Endometrium (tissue), 2 donors: Measurements from ENCODE around the gene EBPL.
"Not testable (repeated sequence)": the region's sequence is repeated elsewhere in the genome, so short reads cannot be mapped to it uniquely, and the experiment has no call there.

Experiments
- FAIRE-seq: peaks from 2 replicates; lab custom pipeline; 2012; peaks lifted over from hg19 to GRCh38; lab: Jason Lieb, UNC
- donor health status: control.
- donor health status: control.

The EBPL gene

DNA sequence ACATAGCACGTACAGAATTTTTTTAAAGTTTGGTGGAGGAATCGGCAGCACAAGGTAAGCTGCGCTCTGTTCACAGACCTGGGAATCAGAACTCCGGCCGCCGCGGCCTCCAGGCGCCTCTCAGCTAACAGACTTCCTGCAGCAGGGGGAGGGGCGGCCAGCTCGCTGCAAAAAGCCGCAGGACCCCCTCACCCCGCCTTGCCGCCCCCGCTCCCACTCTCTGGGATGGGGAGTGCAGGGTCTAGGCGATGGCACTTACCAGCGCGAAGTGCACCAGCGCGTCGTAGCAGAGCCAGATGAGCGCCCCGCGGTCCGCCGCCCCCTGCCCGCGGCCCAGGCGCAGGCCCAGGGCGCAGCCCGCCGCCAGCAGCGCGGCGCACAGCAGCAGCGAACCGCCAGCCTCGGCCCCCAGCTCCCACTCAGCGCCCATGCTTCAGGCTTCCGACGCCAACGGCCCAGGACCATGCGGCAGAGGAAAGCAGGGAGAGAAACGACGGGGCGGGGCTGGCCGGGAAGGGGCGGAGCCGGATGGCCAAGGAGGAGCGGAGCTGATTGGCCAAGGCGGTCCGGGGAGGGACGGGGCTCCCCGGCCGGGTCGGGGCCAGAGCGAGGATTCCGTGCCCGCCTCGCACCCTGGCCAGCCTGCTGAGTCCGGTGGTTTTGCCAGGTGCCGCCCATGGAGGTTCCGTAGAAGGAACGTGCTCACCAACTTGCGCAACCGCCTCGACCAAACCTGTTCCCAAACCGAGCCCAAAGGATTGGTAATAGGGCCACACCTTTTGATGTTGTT is at the start of gene EBPL:
EBPL (minus strand) TSS at position 492 of the 790 bp plus-strand sequence; CDS start at position 430, 62 bp downstream.
- no peak for FAIRE-seq

DNA sequence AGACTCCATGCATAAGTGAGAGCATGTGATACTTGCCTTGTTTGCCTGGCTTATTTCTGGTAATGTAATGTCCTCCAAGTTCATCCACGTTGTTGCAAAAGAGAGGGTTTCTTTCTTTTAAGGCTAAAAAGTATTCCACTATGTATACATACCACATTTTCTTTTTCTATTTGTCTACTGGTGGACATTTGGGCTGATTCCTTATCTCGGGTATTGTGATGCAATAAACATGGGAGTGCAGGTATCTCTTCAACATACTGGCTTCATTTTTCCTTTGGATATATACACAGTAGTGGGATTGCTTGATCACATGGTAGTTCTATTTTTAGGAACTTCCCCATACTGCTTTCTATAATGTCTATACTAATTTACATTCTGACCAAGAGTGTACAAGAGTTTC is 49.6 kb upstream of the EBPL start:
- no peak for FAIRE-seq

DNA sequence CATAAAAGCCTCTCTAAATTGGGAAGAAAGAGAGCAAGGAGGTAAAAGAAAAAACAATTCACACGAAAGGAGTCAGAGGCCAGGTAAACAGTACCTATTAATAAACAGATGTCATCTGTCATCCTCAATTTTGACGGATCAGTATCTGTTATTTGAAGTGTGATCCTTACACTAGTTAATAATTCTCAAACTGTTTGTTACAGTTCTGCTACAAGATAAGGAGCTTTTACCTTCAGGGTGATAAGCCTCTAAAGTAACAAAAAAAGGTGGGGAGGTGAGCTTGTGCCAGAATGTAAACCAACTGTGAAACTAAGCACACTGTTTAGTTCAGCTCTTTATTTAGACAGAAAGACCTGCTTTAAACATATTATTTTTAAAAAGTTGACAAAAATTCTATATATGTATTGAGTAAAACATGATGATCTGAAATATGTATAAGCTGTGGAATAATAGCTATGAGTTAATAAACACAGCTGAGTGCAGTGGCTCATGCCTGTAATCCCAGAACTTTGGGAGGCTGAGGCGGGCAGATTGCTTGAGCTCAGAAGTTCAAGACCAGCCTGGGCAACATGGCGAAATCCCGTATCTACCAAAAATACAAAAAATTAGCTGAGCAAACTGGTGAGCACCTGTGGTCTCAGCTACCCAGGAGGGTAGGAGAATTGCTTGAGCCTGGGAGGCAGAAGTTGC is 48.4 kb upstream of the EBPL start:
- no peak for FAIRE-seq

DNA sequence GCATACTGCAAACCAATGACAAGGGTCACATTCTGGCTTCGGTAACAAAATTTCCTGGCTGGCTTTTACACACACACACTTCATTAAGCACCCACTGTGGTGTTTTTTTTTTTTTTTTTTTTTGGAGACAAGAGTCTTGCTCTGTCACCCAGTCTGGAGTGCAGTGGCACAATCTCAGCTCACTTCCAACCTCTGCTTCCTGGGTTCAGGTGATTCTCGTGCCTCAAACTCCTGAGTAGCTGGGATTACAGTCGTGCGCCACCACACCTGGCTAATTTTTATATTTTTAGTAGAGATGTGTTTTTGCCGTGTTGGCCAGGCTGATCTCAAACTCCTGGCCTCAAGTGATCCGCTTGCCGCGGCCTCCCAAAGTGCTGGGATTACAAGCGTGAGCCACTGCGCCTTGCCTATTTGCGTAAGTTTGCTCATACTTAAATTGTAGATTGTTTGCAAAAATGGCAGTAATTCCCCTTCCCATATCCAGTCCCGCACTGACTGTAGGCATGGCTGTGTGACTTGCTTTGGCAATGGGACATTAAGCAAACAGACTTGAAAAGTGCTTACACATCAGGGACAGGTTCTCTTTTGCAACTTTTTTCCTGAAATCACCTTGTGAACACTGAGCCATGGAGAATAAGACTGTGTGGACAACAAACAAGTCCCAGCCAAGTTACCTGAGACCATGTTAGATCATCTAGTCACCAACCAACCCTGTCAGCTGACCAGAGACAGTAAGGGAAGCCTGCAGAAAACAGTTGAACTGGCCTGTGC is 42.1 kb upstream of the EBPL start:
- no peak for FAIRE-seq

DNA sequence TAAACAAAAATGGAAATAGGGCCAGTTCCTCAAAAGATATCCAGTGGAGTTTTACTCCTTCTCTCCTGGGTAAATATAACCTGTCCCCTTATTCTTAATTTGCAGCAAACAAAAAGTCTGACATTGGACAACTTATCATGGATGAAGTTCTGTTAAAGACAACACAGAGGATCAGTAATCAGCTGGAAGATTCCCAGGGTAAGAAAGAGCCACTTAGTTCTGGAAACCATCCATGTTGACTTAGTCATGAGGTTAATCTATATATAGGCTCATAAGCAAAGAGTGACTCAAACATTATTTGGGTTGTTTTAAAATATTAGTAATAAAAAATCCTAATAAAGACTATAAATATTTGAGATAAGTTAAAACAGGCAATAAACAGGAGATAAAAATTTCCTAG is 40.5 kb upstream of the EBPL start:
- no peak for FAIRE-seq

DNA sequence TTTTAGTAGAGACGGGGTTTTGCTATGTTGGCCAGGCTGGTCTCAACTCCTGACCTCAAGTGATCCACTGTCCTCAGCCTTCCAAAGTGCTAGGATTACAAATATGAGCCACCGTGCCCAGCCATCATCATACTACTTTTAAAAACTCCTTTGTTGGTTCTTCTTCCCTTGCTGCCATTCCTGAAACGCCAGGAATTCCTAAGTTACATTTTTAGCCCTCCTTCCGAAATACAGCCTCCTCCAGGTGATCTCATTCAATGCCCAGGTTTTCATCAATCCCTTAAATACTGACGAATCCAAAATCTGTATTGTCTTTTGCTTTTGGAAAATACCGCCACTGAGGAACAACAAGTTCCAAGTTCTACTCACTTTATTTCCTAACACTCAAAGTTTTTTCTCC is 25.3 kb upstream of the EBPL start:
- no peak for FAIRE-seq

DNA sequence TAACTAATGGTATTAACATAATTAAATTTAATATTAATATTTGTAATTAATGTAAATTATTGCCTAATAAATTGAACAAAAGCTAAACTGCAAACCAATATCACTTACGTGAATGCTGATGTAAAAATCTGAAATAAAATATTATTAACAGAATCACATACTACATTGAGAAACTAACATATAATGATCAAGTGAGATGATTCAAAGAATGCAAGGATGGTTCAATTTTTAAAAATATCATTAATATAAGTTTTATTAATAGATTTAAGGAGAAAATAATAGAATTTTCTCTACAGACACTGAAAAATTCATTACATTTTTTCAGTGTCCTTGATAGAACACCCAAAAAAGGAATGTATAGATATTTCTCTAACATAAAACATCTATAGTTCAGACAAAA is 23.5 kb upstream of the EBPL start:
- FAIRE-seq, result peak; percentile 37

DNA sequence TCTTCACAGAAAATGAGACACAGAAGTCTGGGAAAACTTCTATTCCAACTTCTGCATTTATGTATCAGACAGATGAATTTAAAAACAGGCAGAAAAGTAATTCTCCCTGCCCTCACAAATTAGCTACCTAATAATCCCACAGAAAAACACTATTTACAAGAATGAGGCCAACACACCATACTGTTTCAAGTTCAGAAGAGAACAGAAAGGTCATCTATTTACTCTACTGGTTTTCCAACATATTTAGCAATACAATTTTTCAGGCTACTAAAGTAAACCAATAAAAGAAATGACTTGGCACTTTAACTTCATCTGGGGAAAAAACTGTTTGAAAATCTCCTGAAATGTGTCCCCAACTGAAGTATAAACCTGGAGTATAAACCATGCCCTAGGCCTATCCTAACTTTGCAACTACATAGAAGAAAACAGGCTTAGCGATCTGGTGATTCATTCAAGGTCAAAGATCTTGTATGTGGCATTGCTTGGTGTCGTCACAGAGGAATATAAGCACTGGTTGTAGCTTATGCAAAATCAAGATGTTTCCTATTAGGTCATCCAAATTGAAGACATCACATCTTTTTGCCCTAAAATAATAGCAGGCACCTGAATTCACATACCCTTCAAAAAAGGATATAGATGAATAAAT is 20.1 kb upstream of the EBPL start:
- no peak for FAIRE-seq

DNA sequence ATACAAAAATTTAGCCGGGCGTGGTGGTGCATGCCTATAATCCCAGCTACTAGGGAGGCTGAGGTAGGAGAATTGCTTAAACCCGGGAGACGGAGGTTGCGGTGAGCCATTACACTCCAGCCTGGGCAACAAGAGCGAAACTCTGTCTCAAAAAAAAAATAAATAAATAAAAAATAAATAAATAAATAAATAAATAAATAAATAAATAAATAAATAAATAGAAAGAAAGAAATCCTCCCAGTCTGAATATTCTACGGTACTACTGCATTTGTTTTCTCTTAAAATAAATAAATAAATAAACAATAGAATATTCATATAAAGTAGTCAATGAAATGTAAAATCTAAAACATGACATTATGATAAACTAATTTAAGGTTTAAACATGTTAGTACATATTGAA is 13.0 kb upstream of the EBPL start:
- not testable (repeated sequence) for FAIRE-seq

DNA sequence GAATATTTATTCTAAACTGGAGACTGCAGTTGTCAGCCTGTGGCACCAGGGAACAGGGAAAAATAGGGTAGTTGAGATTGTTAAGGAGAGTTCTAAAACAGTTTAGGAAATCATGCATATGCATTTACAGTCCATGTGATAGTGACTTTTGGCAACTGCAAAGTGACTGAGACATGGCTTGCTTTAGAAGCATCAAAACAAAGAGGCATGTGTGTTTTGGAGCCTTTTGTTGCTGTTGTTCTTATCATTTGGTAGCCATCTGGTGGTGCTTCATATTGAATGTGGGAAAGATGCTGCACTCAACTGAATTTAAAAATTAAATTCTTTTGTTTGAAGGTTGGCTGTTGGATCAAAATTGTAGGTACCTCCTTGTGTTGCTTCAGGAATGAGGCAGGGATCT is 10.2 kb upstream of the EBPL start:
- no peak for FAIRE-seq

DNA sequence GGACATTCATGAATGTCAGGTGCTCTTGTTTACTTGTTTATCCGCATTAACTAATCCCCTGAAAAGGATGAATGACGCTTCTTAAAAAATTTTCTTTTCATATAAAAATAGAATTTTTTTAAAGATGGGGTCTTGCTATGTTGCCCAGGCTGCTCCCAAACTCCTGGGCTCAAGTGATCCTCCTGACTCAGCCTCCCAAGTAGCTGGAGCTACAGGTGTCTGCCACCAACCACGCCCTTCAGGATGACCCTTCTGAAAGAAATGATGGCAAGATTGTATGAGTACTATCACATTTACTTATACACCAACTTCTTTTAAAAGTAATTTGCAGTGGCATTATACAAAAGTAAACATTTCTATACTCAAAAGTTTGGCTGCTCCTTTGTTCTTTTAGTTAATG is 6.2 kb upstream of the EBPL start:
- no peak for FAIRE-seq

DNA sequence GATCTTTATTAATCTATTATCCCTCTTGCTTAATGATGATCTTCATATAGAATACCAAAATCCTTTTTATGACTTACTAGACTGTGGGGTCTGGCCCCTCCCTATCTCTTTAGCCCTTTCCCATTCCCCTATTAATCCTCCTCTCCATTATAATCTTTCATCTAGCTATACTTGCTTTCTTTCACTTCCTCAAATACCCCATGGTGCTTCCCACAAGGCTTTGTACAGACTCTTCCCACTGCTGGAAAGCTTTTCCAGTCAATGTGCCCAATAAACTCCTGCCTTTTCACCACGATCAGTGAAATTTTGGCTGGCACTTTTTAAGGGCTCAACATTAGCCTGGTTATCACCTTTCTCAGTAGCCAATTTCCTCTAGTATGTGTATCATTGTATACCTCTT is 3.2 kb upstream of the EBPL start:
- no peak for FAIRE-seq

DNA sequence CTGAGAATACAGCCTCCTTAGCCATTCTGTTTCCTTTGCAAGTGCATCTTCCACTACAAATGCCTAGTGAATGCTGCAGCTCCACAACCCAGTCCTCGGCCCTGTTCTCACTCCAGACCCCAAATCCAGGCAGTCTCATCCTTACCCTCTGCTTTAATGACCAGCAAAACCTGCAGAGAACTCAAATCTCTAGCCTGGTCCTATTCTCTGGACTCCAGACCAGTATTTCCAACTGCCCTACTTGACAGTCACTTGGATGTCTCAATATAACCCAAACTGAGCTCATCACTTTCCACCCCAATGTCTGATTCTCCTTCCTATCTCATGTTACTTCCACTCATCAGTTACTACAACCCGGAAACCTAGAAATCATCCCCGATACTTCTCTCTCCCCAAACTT is 2.6 kb upstream of the EBPL start:
- no peak for FAIRE-seq

DNA sequence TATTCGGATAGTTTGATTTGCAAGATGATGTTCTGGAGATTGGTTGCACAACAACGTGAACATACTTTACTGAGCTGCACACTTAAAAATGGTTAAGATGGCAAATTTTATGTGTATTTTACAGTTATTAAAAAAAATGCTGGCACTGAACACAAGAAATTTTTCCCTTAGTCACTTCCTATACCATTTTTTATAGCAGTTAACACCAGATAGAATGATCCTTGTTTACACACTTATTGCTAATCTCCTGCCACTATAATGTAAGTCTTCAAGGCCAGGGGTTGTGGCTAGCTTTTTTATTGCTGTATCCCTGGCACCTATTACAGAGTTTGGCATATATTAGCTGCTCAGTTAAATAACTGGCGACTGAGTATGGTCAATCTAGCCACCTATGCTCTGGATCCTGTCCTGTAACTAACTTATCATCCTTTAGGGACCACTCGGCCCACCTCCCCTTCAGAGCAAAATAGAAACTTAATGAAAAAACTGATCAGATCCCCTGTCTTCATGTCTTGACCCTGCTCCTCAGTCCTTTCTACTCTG is 2.0 kb upstream of the EBPL start:
- FAIRE-seq, result no peak

DNA sequence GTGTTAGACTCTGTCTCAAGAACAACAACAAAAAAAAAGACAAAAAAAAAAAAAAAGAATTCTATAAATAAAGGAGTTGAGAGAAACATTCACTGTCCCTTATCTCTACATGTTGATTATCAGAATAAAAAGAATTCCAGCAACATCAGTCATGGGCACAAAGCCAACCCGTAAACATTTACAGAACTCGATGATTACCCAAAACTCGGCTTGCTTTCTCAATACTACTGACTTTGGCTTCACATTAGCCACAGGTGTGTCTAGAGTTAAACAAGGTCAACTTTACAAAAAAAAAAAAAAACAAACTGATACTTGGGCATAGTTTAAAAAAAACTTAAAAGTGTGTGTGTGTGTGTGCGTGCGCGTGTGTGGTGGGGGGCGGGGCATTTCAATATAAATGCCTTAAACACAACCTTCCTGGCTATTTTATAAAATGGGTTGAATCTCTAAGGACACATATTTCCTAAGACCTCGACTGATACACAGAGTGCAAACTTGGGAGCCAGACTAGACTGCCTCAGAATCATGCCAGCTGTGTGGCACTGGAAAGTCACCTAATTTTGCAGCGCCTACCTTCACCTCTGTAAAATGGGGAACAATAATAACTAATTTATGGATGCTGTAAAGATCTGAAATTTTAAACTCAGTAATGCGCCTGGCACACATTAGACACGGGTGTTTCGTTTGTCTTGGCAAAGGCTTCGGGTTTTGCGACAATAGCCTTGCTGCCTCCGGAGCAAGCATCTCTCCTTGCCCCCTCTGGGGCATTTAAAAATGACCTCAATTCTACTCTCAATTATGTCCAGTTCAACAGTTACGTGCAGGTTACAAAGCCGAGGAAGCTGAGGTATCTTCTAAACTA is 922 bp downstream of the EBPL start:
- FAIRE-seq, result no peak

DNA sequence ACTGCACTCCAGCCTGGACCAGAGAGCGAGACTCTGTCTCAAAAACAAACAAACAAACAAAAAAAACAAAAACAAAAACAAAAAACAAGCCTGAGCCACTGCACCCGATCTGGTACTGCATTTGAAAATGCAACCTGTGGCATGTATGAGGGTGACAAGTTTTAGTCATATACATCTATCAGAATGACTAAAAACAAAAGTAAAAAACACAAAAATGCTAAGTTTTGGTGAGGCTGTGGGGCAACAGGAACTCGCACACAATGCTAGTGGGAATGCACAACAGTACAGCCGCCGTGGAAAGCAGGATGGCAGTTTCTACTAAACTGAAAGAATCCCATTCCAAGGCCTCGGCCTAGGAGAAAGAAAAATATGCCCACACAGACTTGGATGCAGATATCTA is 7.8 kb downstream of the EBPL start:
- FAIRE-seq, result no peak

DNA sequence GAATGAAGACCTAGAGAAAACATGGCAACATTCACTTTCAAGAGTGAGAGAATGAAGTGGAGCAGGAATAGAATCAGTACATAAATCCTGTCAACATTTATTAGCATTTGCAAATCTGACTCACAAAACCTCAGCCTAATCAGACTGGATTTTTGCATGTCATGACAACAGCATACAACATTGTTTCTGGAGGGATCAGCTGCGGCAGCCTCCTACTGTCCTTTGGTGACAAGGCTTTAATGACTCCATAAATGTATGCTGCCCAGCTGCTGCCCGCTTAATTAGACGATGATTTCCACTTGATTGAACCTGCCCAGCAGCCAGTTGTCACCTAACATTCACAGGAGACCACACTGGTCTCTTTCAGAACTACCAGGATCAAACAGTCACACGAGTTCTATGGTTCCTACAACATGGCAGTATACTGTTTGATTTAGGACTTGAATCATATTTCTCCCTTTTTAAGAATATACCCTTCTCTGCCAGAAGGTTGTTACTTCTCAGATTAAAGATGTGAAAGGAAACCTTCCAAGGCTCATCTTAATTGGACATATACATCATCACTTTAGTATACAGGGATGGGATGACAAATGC is 9.3 kb downstream of the EBPL start:
- FAIRE-seq, result no peak

DNA sequence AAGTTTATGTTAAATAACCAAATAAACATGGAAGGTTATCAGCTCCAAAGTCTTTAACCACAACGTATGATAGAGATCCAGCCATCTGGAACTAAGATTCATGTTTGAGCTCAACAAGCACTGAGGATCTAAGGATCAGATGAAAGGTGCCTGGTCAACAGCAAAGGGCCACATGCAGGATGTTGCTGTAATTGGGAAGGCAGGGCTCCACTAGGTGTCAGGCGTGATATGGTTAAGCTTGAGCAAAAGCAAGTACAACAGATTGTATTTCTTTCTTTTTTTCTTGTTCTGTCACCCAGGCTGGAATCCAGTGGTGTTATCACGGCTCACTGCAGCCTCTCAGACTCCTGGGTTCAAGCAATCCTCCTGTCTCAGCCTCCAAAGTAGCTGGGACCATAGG is 12.0 kb downstream of the EBPL start:
- no peak for FAIRE-seq

DNA sequence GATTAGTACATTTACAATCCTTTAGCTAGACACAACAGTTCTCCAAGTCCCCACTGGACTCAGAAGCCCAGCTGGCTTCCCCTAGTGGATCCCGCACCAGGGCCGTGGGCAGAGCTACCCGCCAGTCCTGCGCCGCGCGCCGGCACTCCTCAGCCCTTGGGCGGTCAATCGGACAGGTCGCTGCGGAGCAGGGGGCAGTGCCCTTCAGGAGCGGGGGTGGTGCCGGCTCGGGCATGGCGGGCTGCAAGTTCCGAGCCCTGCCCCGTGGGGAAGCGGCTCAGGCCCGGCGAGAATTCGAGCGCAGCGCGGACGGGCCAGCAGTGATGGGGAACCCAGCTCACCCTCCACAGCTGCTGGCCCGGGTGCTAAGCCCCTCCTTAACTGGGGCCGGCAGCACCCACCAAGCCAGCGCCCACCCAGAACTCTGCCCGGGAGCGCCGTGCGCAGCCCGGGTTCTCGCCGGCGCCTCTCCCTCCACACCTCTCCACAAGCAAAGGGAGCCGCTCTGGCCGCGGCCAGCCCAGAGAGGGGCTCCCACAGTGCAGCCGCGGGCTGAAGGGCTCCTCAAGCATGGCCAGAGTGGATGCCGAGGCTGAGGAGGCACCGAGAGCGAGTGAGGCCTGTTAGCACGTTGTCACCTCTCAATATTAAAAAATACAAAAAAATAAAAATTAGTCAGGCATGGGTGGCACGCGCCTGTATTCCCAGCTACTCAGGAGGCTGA is 12.9 kb downstream of the EBPL start:
- no peak for FAIRE-seq

DNA sequence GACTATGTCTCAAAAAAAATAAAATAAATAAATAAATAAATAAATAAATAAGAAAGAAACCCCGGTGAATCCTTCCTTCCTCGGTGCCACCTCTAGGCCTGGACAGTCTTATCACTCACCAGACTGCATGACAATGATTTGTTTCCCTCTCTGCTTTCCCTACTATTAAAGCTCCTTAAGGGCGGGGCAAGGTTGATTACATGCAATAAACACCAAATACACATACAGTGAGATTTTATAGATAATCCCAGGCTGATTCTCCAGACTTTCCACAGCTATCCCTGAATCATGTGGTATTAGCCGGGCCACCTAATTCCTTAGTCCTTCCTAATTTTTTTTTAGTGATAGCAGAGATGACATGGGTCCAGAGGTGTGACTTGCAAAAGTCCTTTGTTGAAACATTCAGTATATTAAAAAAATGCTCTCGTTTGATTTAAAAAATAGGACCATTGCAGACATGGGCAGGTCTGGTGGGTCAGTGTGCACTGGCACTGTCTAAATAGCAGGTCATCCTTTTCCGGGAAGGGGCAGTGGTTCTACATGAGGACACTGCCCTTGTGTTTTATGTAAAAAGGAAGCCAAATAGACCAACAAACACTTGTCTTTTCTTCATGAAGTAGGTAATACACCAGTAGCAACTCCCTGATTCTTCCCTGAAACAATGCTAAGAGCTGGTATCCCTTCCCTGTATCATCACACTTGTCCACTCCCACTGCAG is 14.5 kb downstream of the EBPL start:
- FAIRE-seq, result no peak
